DND-41 (cell line): ENCODE data around the gene KLC1.

ENCODE experiments used
- ATAC-seq: fragments of 200-7000 bp; cut with Tn5 transposase; 3 replicates; pipeline ENCODE4 v1.9.1; 2021; ENCODE audit warnings: low read depth; ENCODE audit not compliant: insufficient read depth
- DNase-seq: peaks from one replicate; pipeline ENCODE4 v3.0.0-alpha.2; 2020
- H2AFZ ChIP-seq: 2 replicates; pipeline ENCODE4 v1.6.0; 2012; ENCODE audit warnings: low read depth, low read length
- H3K27ac ChIP-seq: 2 replicates; pipeline ENCODE4 v1.5.1; 2012; ENCODE audit warnings: low read length, inconsistent platforms
- H3K27me3 ChIP-seq: fragments of 200-600 bp; sonication (generic); 2 replicates; pipeline ENCODE4 v1.6.0; 2012; ENCODE audit warnings: low read length, mild to moderate bottlenecking, inconsistent platforms; ENCODE audit not compliant: insufficient read depth, poor library complexity
- H3K36me3 ChIP-seq: 2 replicates; pipeline ENCODE4 v1.5.1; 2012; ENCODE audit warnings: low read length, inconsistent platforms; ENCODE audit not compliant: insufficient read depth
- H3K4me1 ChIP-seq: 2 replicates; pipeline ENCODE4 v1.5.1; 2012; ENCODE audit warnings: mild to moderate bottlenecking, low read length; ENCODE audit not compliant: insufficient read depth
- H3K4me2 ChIP-seq: 2 replicates; pipeline ENCODE4 v1.6.0; 2012; ENCODE audit warnings: mild to moderate bottlenecking, moderate library complexity, low read length, inconsistent platforms; ENCODE audit not compliant: insufficient read depth
- H3K4me3 ChIP-seq, 2 experiments: fragments of 200-600 bp in 1 of 2; shearing (Covaris generic) in 1 of 2; 2 replicates each; pipeline ENCODE4 v1.5.1; 2012 to 2016; ENCODE audit warnings: inconsistent platforms in 2 of 2, low read length in 2 of 2, mild to moderate bottlenecking in 2 of 2, low read depth in 1 of 2, moderate library complexity in 1 of 2
- H3K79me2 ChIP-seq: 2 replicates; pipeline ENCODE4 v1.6.0; 2012; ENCODE audit warnings: low read length, inconsistent platforms; ENCODE audit not compliant: insufficient read depth
- H3K9ac ChIP-seq: 2 replicates; pipeline ENCODE4 v1.6.0; 2012; ENCODE audit warnings: low read depth, mild to moderate bottlenecking, inconsistent platforms, low read length, moderate library complexity
- H3K9me3 ChIP-seq: 2 replicates; pipeline ENCODE4 v1.5.1; 2012; ENCODE audit warnings: low read length, moderate library complexity, mild to moderate bottlenecking, inconsistent platforms; ENCODE audit not compliant: insufficient read depth, severe bottlenecking
- H4K20me1 ChIP-seq: 2 replicates; pipeline ENCODE4 v1.6.0; 2012; ENCODE audit warnings: low read length; ENCODE audit not compliant: insufficient read depth
- CTCF ChIP-seq: IDR thresholded peaks from 2 replicates; pipeline ENCODE4 v1.5.1; 2012; ENCODE audit warnings: borderline replicate concordance, low read length, moderate library complexity, mild to moderate bottlenecking; ENCODE audit not compliant: poor library complexity, severe bottlenecking; ENCODE audit errors: extremely low read depth
- EZH2 ChIP-seq: IDR thresholded peaks from 3 replicates; pipeline ENCODE4 v1.6.1; 2012; ENCODE audit warnings: borderline replicate concordance, low read depth, mild to moderate bottlenecking, moderate library complexity, low read length, inconsistent platforms; ENCODE audit not compliant: severe bottlenecking

Gene KLC1

GRCh38 chr14:103675957-103676356 is 46.9 kb downstream of the KLC1 start:
- H3K79me2 ChIP-seq: no peaks in the 10 kb centered on the region
- no peaks in the 10 kb centered on the region for H3K27me3 ChIP-seq
- H4K20me1 ChIP-seq: 0 out of 2 replicates have a peak, but pooled peaks cover 5% of the 10 kb centered on the region
- DNase-seq: no peak
- no peak overlapping the region for H3K27ac ChIP-seq
- TF ChIP-seq EZH2 (no peak), CTCF (no peak)
- no peak overlapping the region for H2AFZ ChIP-seq
- no peak overlapping the region for H3K9ac ChIP-seq
- H3K4me3 ChIP-seq: no peak overlapping the region
- H3K4me2 ChIP-seq: no peak overlapping the region
- peaks cover 98% of the 10 kb centered on the region for H3K36me3 ChIP-seq
- H3K9me3 ChIP-seq: no peaks in the 10 kb centered on the region
- H3K4me1 ChIP-seq: no peaks in the 10 kb centered on the region
- no peak for ATAC-seq

- H3K27ac ChIP-seq: no peak overlapping the region
- no peaks in the 10 kb centered on the region for H3K27me3 ChIP-seq
- no peak overlapping the region for H2AFZ ChIP-seq
- H4K20me1 ChIP-seq: 0 out of 2 replicates have a peak, but pooled peaks cover 5% of the 10 kb centered on the region
- H3K4me3 ChIP-seq: no peak overlapping the region
- H3K79me2 ChIP-seq: no peaks in the 10 kb centered on the region
- TF ChIP-seq EZH2 (no peak), CTCF (no peak)
- ATAC-seq (no peak), DNase-seq (no peak)
- no peaks in the 10 kb centered on the region for H3K4me1 ChIP-seq
- H3K9ac ChIP-seq: no peak overlapping the region
- peaks cover 96% of the 10 kb centered on the region for H3K36me3 ChIP-seq
- no peaks in the 10 kb centered on the region for H3K9me3 ChIP-seq
- no peak overlapping the region for H3K4me2 ChIP-seq
These were observed 48.1 kb downstream of the KLC1 start for GRCh38 chr14:103676881-103677675.

GRCh38 chr14:103679351-103679750 is 50.3 kb downstream of the KLC1 start:
- Histone ChIP-seq H2AFZ (no peak overlapping the region), H3K79me2 (no peaks in the 10 kb centered on the region), H3K36me3 (peaks cover 93% of the 10 kb centered on the region), H3K27ac (no peak overlapping the region), H3K9ac (no peak overlapping the region), H3K4me3 (no peak overlapping the region), H3K27me3 (no peaks in the 10 kb centered on the region), H3K9me3 (no peaks in the 10 kb centered on the region), H4K20me1 (0 out of 2 replicates have a peak, but pooled peaks cover 5% of the 10 kb centered on the region), H3K4me1 (no peaks in the 10 kb centered on the region), H3K4me2 (no peak overlapping the region)
- ATAC-seq (peak; percentile 76; the same call in 2 of the 3 replicates), DNase-seq (peak; percentile 34)
- TF ChIP-seq EZH2 (no peak), CTCF (peak; percentile 61)
